Subcutaneous adipose tissue (tissue), 4 donors: ENCODE measurements around the gene OR4F6. TPM values are rescaled to one million over a fixed set of nuclear protein-coding genes. Genes with fewer than 3 reads are reported as not detected.

ENCODE experiments used
- CTCF ChIP-seq: fragments of 450-650 bp; IDR thresholded peaks from one replicate; pipeline ENCODE4 v1.5.1; 2016; ENCODE audit warnings: low read depth, mild to moderate bottlenecking, control low read depth, antibody characterized with exemption, moderate library complexity
- total RNA-seq, 4 donors: library from RNA; depleted of rRNA; stranded (reverse); fragments of >200 nt; gene quantifications; one replicate each; pipeline ENCODE4 v1.1.0, GENCODE V29; 2016

OR4F6 gene
- total RNA-seq, 4 donors from 2014 or later: not detected

- no peak for TF ChIP-seq CTCF
Observed at GRCh38 chr15:101795455-101795854, 7.9 kb upstream of the OR4F6 start.

- TF ChIP-seq CTCF: no peak
Observed at GRCh38 chr15:101799665-101800064, 3.6 kb upstream of the OR4F6 start.

- TF ChIP-seq CTCF: no peak
Observed at GRCh38 chr15:101801048-101801447, 2.3 kb upstream of the OR4F6 start.

- TF ChIP-seq CTCF: no peak
Observed at GRCh38 chr15:101803676-101804075, 367 bp downstream of the OR4F6 start.

GRCh38 chr15:101804375-101804774 lies 1.1 kb downstream of the OR4F6 start:
- TF ChIP-seq CTCF: no peak

- TF ChIP-seq CTCF: no peak
Observed at GRCh38 chr15:101804941-101805340, 1.6 kb downstream of the OR4F6 start.

- TF ChIP-seq CTCF: no peak
Observed at GRCh38 chr15:101805605-101806345, 2.5 kb downstream of the OR4F6 start.
